ENCODE results near the gene CARD11.
"Not testable (repeated sequence)": the region's sequence is repeated elsewhere in the genome, so short reads cannot be mapped to it uniquely, and the experiment has no call there.

CARD11 gene

DNA sequence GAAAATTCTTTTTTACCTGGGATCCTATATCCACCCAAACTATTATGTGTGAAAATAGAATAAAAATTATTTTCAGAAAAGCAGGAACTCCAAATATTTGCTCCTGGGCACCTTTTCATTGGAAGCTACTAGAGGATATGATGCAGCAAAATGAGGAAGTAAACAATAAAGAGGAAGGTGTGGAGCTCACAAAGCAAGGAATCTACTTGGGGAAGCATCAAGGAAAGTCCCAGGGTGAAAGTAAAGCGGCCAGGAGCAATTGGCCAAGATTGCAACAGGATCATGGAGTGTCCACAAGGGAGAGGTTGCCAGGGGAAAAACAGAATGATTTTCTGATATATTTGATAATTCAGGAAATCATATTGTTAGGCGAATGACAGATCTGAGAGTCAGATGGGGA lies 80.8 kb downstream of the CARD11 start:
- no peak for DNase-seq (ENCODE audit: low spot score)

DNA sequence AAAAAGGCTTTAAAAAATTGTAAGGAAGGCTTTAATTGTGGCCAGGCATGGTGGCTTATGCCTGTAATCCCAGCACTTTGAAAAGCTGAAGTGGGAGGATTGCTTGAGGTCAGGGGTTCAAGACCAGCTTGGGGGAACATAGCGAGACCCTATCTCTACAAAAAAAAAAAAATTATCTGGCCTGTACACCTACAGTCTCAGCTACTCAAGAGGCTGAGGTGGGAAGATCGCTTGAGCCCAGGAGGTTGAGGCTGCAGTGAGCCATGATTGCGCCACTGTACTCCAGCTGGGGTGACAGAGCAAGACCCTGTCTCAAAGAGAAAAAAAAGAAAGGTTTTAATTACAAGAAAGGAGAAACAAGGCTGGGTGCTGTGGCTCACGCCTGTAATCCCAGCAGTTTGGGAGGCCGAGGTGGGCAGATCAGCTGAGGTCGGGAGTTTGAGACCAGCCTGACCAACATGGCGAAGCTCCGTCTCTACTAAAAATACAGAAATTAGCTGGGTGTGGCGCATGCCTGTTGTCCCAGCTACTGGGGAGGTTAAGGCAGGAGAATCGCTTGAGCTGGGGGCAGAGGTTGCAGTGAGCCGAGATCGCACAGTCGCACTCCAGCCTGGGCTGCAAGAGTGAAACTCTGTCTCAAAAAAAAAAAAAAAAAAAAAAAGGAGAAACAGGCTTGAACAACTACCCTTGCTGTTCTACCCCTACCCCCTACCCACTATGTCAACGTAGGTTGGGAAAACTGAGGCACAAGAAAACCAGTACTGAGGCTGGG lies 83.7 kb downstream of the CARD11 start:
- DNase-seq (ENCODE audit: low spot score), result no peak

DNA sequence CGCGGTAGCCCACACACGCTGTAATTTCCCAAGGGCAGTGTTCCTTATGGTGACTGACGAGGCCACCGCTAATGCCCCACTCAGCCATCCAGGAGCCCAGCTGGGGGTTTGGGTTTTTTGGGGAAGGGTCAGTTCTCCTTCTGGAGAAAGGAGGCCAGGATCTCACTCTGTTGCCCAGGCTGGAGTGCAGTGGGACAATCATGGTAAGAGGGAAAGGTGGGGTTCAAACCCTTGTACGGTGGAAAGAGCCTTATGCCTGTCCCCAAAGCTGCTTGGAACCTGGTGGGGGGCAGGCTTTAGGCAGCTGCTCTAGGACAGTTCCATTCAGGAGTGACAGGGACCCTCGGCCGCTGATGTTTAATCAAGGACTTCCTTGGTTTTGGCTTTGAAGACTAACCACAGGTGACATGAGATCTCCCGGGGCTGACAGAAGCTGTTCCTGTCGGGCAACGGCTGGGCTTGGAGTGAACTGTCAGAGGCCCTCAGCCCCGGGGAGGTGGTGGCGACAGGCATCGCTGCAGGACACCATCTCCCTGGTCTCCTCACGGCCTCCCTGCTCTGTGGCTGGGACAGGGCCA lies 84.5 kb downstream of the CARD11 start:
- no peak for DNase-seq (ENCODE audit: low spot score)

DNA sequence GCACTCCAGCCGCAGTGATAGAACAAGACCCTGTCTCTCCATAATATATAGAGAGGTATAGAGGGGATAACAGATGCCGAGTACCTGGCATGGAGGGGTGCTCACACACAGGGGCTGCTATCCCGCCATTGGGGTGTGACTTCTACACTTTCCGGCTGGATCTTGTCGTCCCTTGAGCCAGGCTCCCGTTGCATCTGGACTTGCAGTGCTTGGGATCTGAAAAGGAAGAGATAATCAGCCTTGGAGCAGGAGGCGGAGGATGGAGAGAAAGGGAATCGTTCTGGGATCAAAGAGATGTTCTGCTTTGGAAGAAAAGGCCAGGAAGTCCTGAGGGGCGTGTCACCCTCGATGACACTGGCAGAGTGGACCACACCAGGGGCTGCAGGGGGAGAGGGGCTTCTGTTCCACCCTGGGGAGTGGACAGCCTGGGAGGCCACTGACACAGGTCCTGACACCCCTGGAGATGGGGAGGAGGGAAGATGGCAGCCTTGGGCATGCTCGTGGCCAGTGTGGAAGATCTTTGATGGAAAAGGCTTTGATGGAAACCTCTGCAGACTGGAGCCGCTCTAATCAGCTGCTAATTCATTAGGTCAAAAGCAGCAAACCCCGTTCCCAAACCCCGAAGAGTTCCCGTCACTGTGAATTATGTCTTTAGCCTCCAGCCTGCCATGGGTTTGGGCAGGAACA lies 85.1 kb downstream of the CARD11 start:
- no peak for DNase-seq (ENCODE audit: low spot score)

DNA sequence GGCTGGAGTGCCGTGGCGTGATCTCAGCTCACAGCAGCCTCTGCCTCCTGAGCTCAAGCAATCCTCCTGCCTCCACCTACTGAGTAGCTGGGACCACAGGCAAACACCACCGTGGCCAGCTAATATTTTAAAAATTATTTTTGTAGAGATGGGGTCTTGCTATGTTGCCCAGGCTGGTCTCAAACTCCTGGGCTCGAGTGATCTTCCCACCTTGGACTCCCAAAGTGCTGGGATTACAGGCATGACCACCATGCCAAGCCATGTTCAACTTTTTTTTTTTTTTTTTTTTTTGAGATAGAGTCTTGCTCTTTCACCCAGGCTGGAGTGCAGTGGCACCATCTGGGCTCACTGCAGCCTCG lies 86.3 kb downstream of the CARD11 start:
- not testable (repeated sequence) for DNase-seq (ENCODE audit: low spot score)

DNA sequence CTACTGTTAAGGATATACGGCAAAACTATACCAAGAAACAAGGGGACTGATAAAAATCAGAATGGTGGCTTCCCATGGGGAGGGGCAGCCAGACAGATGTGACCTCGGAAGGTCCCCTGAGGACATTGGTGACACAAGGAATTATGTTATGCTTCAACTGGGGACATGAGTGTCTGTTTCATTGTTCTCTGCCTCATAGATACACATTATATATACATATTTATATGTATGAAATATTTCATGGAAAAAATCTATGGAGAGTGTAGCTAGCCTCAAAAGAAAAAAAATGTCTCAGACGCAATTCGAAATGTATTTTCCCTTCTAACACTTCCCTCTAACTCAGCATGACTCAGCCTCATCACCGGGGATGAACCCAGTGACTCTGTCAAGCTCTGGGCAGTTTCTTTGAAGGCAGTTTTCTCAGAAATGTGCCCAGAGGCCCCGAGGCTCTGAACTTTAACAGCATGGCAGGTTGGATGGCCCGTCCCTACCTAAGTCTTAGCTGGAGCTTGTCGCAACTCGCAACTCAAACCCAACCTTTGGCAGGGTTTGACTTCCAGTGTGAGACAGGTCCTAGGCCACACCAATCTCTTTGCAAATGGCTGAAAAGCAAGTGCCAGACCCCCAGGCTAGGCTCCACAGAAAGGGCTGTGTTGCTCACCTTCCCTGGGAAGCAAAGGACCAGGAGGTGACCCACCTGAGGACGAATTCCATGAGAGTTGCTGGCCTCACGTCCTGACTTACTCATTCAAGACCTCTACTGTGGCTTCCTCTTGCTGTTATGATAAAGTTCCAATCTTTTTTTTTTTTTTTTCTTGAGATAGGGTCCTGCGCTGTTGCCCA lies 86.9 kb downstream of the CARD11 start:
- DNase-seq (ENCODE audit: low spot score), result peak; percentile 54

DNA sequence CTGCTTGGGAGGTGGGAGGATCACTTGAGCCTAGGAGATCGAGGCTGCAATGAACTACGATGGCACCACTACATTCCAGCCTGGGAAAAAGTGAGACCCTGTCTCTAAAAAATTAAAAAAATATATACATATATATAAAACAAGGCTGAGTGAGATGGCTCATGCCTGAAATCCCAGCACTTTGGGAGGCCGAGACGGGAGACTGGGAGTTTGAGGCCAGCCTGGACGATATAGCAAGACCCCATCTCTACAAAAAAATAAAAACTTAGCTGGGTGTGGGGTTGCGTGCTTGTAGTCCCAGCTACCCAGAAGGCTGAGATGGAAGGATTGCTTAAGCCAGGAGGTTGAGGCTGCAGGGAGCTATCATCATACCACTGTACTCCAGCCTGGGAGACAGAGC lies 87.6 kb downstream of the CARD11 start:
- DNase-seq (ENCODE audit: low spot score), result no peak

DNA sequence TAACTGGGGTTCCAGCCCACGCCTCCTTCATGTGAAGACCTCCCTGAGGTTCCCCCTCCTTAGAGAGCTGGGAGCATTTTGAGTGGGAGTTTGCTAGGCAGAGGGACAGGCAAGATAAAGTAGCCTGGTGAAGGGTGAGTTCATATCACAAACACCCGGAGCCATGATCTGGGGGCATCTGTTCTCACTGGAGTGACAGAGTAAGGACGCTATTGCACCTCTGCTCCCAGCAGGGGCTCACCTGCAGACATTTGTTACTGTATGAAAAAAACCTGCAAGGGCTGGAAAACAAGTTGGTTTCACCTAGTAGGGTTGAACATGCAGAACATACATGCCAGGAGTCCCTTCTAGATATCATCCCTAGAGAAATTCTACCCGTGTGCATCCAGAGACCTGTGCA lies 88.4 kb downstream of the CARD11 start:
- no peak for DNase-seq (ENCODE audit: low spot score)

DNA sequence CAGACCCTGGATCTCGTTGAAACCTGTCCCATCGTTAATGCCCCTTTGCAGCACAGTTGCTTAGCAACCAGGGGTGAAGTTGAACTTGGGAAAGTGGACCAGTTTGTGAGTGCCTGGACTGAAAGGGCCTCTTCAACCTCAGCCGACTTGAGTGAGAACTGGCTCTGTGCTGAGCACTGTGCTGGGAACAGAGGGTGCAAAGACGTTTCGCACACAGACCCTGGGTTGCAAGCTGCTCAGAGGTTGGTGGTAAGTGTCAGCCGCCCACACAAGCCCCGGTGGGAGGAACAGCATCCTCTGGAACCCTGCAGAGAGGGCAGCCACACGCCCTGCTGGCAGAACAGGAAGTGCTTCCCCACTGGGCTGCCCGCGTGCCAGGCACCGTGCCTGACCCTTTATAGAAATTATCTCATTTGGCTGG lies 89.2 kb downstream of the CARD11 start:
- DNase-seq (ENCODE audit: low spot score), result no peak

DNA sequence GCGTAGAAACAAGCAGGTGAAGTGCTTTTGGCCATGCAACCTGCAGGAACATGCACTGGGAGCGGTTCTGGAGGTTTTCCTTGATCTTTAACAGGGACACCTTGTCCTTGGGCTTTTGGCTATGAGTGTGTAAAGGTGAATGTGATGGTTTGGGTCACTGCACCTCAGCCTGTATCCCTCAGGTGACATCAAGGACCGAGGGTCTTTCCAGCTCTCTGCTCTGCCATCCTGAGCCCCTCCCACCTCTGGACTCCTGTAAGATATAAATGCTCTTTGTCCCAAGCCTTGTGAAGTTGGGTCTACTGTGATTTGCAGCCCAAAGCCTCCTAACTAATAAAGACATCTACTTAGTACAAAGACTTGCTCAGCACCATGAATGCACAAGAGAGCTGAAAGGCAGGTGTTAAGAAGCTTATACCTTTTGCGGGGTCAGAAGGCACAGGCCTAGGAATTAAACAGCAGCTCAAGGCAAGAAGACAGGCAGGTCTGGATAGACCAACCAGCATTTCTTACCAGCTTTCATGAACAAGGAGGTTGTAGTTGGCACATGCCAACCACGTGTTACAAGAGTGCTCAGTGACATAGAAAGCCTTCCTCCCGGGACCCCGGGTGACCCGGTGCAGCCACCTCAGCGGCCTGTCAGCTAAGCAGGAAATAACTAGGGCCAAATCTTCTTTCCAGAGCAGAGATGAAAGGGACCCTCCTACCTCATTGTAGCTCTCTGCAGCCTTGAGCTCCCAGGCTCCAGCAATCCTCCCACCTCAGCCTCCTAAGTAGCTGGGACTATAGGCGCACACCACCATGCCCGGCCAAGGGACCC lies 89.9 kb downstream of the CARD11 start:
- no peak for DNase-seq (ENCODE audit: low spot score)

DNA sequence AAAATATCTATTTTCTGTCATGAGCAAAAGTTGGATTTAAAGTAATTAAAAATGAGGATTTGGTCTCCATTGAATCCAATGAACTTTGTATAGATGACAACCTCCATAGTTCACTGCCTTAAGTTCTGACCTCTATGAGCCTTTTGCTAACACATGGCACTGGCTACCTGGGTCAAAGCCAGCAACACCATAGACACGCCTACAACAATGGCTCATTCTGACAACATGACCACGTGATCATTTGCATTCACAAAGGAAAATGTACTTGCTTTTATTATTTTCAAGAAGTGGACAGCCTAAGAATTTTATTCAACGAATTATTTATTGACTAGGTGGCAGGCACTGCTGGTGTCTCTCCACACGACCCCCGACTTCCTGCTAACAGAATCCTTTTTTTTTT lies 90.6 kb downstream of the CARD11 start:
- DNase-seq (ENCODE audit: low spot score), result no peak

DNA sequence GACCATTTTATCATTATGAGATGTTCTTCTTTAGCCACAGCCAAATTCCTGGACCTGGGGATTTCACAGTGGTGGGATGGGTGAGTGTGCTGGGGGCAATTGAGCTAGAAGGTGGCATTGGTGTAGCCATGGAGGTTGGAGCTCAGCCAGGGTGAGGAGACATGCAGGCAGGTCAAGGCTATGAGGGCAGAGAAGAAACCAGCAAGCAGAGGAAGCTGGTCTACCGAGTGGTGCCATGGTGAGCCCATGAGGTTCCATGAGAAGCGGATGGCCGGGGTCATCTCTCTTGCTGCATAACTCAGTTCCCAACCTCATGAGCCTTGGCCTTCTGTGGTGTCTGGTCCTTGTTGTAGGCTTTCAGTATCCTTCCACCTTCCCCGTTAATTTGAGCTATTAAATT lies 91.4 kb downstream of the CARD11 start:
- DNase-seq (ENCODE audit: low spot score), result no peak

DNA sequence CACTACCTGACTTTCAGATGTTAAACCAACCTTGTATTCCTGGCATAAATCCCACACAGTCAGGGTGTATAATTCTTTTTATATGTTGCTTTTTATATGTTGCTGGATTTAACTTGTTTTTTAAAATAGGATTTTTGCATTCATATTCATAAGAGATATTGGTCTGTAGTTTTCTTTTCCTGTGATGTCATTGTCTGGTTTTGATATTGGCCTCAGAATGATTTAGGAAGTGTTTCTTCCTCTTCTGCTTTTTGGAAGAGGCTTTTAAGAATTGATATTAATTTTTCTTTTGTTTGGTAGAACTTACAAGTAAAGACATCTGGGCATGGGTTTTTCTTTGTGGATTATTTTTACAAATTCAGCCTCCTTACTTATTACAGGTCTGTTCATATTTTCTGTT lies 93.1 kb downstream of the CARD11 start:
- no peak for DNase-seq (ENCODE audit: low spot score)

DNA sequence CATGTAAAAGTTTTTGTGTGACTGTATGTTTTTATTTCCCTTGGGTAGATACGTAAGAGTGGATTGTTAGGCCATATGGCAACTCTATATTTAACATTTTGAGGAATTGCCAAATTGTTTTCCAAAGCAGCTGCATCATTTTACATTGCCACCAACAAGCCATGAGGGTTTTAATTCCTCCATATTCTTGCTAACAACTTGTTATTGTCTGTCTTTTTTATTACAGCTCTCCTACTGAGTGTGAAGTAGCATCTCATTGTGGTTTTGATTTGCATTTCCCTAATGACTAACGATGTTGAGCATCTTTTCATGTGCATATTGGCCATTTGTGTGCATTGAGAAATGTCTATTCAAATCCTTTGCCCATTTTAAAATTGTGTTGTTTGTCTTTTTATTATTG lies 94.9 kb downstream of the CARD11 start:
- DNase-seq (ENCODE audit: low spot score), result no peak

DNA sequence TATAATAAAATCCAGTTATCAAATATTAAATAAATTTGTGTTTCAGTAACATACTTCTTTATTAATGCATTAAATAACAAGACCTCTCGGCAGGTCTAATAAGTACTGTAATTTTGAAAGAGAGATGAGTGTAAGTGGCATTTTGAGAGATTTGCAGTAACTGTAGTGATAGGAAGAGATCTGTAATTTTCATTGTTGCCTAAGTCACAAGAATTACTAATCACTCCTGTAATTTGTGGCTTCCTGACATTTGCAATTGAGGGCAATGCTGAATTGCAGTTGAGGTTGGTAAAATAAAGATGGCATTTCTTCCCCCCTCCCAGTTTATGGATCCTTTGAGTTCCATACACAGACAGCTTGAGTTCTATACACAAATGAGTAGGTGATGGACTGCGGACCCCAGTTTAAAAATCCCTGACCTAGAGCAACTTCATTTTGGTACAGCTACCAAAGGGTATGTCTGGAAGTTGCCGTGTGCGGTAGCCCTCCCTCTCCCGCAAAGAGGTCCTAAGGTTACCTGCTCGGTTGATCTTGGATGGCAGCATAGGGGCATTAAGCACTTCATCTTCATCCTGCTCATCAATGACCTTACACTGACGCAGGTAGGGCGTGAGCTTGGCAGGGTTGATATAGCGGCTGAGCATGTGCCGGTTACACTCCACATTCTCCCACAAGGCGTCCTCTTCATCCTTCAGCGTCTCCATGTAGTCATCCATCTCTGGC lies 96.4 kb downstream of the CARD11 start:
- no peak for DNase-seq (ENCODE audit: low spot score)

DNA sequence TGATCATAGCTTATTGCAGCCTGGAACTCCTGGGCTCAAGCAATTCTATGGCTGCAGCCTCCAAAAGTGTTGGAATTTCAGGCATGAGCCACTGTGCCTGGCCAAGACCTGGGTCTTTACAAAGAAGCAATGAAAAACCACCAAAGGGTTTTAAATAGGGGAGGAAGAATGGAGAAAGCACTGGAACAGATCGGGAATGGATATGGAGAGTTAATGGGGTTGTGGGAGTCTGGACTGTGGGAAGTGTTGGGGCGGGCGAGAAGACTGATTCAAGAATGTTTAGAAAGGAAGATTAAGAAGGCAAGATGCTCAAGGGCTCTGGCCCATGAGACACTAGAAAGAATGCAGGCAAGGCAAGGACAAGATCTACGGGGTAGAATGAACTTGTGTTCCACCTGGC lies 98.5 kb downstream of the CARD11 start:
- no peak for DNase-seq (ENCODE audit: low spot score)

DNA sequence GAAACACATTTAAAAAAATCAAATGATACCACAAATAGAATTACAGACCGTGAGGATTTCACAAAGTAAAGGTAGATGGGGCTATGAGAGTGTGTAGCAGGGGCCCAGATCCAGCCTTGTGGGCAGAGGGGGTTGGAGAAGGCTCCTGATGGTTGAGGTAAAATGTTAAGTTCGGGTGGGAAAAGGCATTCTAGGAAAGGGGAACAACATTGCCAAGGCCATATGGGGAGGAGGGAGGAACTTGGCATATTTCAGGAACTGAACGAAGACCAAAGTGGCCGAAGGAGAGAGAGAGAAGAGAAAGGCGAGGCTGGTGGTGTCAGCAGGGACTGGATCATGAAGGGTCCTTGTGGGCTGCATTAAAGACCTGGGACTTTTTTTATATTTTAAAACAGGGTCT lies 98.9 kb downstream of the CARD11 start:
- no peak for DNase-seq (ENCODE audit: low spot score)

DNA sequence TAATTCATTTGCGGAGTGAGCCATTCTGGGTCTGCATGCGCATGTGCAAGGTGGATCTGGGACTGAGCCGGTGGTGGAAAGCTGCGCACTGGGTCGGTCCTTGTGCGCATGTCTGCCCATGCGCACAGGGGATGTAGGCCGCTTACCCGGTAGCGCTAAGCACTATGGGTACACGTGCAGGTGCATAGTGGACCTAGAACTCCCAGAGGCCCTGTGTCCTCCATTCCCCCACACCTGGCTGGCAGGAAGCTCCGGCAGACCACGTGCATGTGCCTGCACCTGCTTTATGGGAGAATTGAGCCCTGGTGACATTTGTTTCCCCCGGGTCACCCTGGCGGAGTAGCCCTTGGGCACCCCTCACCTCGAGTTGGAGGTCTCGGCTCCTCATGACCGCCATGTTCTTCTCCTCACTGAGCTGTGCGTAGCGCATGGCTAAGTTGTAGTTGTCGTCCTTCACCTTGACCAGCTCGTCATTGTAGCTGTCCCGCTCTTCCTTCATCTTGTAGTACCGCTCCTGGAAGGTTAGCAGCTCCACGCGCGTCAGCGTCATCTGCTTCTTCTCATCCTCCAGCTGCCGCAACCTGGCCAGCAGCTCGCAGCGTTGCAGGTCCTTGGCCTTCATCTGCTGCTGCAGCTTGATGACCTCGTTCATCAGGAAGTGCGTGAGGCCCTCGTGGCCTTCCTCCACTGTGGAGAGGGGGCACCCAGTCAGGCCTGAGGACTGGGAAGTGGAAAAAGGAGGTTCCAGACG lies 99.6 kb downstream of the CARD11 start:
- DNase-seq (ENCODE audit: low spot score), result no peak

DNA sequence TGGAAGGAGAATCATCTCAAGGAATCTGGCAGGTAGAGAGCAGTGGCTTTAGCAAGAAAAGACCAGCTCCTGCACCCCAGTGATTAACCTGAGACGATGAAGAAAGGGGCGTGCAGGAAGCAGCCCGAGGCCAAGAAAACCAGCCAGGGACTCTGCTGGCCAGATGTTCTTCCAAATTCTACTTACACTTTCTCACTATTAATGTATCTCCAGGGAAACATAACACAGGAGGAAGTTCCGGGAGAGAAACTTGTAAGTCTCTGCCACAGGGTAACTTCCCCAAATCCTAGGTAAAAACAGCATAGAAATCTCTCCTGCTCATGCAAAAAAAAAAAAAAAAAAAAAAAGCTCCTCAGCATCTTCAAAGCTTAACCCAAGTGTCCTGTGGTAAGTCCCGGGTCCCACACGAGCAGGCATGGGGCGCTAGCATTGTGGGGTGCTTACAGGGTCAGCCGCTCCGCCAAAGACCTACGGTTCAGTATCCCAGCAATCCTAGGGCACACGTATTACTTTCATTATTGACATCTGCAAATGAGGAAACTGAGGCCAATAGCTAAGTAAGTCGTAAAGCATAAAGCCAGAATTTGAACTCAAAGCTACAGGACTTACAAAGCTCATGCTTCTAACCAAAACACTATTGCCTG lies 102.3 kb downstream of the CARD11 start:
- no peak for DNase-seq (ENCODE audit: low spot score)

DNA sequence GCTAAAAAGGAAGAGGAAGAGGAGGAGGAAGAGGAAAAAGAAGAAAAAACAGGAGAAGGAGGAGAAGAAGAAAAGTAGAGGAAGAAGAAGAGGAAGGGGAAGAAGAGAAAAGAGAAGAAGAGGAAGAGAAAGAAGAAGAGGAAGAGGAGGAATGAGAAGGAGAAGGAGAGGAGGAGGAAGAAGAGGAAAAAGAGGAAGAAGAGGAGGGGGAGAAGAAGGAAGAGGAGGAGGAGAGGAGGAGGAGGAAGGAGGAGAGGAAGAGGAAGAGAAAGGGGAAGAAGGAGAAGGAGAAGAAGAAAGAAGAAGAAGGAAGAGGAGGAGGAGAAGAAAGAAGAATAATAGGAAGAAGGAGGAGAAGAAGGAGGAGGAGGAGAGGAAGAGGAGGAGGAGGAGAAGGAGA lies 103.2 kb downstream of the CARD11 start:
- no peak for DNase-seq (ENCODE audit: low spot score)

Measured in AG20443 (cell line).